Dendritic cell treated with granulocyte-macrophage colony-stimulating factor and Interleukin-4, amounts not matched to agents 40 ng/mL and 50 ng/mL, for 4 days (primary cell): ENCODE measurements around the gene FAM110A.
A peak's percentile ranks its signal among the peaks of the same experiment; 100 is the strongest.
"Not testable (repeated sequence)": the region's sequence is repeated elsewhere in the genome, so short reads cannot be mapped to it uniquely, and the experiment has no call there.

Experiments used
- H3K27ac Mint-ChIP-seq: one replicate; pipeline ENCODE4 v1.8.0; 2022; ENCODE audit warnings: mild to moderate bottlenecking, mixed read lengths
- H3K27me3 Mint-ChIP-seq: one replicate; pipeline ENCODE4 v1.8.0; 2022; ENCODE audit warnings: mild to moderate bottlenecking, mixed read lengths
- H3K36me3 Mint-ChIP-seq: one replicate; pipeline ENCODE4 v1.8.0; 2022; ENCODE audit warnings: low read depth, mixed read lengths
- H3K4me1 Mint-ChIP-seq: one replicate; pipeline ENCODE4 v1.8.0; 2022; ENCODE audit warnings: low read depth, mixed read lengths
- H3K4me3 Mint-ChIP-seq: one replicate; pipeline ENCODE4 v1.8.0; 2022; ENCODE audit warnings: mild to moderate bottlenecking, moderate library complexity, mixed read lengths
- H3K9me3 Mint-ChIP-seq: one replicate; pipeline ENCODE4 v1.8.0; 2022; ENCODE audit warnings: mixed read lengths
- intact Hi-C: fragments of 100-400 bp; cut with micrococcal nuclease; formaldehyde crosslinking; loops from one replicate; pipeline ENCODE4 v1.15.0; 2022

The FAM110A gene

DNA sequence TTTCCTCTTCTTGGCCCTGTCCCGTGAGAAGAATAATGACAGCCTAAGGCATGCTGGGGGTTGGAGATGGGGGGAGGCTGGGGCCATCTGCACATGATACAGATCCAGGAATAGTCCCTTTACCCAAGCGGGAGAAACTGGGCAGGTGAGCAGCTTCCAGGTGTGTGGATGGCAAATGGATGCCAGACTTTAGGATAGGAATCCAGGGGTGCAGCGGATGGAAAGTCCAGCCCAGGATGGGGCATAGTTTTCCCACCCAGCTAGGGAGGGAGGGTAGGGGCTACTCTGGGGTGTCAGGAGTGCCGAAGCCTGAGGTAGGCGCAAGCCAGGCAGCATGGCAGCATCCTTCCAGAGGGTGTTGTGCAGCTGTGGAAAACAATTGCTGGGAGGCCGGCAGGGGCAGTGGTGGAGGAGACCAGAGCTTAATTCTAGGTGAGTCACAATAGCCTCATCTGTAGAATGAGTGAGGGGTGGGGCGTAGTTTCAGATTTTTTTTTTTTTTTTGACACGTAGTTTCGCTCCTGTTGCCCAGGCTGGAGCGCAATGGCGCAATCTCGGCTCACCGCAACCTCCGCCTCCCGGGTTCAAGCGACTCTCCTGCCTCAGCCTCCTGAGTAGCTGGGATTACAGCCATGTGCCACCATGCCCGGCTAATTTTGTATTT lies 15.4 kb upstream of the FAM110A start:
- no peak overlapping the region for H3K4me3 Mint-ChIP-seq
- no peak overlapping the region for H3K27ac Mint-ChIP-seq
- H3K27me3 Mint-ChIP-seq, result peaks cover 22% of the 10 kb centered on the region
- H3K36me3 Mint-ChIP-seq, result no peaks in the 10 kb centered on the region
- H3K9me3 Mint-ChIP-seq, result no peaks in the 10 kb centered on the region
- intact Hi-C loops, result loop anchor here (5.0 to 10.0 kb wide), 2 partner anchors 154 to 387 kb away; partner anchors contain the start of gene C20orf202
- H3K4me1 Mint-ChIP-seq, result peaks cover 8% of the 10 kb centered on the region

DNA sequence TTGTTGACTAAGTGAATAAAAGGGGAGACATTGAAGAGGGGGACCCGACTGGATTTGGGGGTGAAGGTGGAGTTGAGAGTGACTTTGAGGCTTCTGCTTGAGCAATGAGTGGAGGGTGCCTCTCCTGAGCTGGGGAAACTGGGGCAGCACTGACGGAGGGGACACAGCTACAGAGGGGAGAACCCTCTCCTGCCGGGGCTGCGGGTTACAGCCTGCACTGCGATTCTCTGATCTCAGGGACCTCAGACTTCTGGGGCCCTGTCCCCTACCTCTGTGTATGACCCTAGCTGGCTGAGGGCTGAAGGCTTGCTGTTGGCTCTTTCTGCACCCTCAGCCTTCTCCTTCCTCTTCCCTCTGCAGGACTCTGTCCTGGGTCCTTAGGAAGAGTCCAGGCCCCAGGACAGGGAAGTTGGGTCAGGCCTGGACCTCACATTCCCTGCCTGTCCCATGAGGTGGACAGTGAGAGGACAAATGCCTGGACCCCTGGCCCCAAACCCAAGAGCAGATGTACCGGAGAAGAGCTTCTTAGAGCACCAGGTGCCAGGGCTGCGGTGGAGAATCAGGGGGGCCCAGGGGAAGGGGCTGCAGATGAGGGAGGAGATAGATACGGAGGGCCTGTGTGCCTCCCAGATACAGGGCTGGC lies 13.7 kb upstream of the FAM110A start:
- Mint-ChIP-seq H3K27me3 (peaks cover 22% of the 10 kb centered on the region), H3K4me1 (peaks cover 8% of the 10 kb centered on the region), H3K9me3 (no peaks in the 10 kb centered on the region), H3K27ac (no peak overlapping the region), H3K36me3 (no peaks in the 10 kb centered on the region), H3K4me3 (no peak overlapping the region)
- intact Hi-C loops, result loop anchor here (5.0 to 10.0 kb wide), 2 partner anchors 152 to 385 kb away; partner anchors contain the start of gene C20orf202

DNA sequence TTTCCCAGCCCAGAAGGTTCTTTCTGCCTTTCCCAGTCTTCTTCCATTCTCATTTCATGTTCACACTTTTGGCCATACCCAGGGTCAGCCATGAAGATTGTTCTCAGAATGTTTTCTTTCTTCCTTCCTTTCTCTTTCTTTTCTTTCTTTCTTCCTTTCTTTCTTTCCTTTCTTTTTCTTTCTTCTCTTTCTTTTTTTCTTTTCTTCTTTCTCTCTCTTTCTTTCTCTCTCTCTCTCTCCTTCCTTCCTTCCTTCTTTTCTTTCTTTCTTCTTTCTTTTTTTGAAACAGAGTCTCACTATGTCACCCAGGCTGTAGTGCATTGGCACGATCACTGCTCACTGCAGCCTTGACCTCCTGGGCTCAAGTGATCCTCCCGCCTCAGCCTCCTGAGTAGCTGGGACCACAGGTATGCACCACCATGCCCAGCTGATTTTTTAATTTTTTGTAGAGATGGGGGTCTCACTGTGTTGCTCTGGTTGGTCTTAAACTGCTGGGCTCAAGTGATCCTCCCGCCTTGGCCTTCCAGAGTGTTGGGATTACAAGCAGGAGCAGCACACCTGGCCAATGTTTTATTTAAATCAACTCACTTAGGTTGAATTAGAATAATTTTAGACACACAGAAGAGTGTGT lies 13.1 kb upstream of the FAM110A start:
- no peak overlapping the region for H3K4me3 Mint-ChIP-seq
- H3K36me3 Mint-ChIP-seq, result no peaks in the 10 kb centered on the region
- H3K4me1 Mint-ChIP-seq, result peaks cover 8% of the 10 kb centered on the region
- intact Hi-C loops, result no loop called here
- H3K27me3 Mint-ChIP-seq, result peaks cover 22% of the 10 kb centered on the region
- no peaks in the 10 kb centered on the region for H3K9me3 Mint-ChIP-seq
- no peak overlapping the region for H3K27ac Mint-ChIP-seq

DNA sequence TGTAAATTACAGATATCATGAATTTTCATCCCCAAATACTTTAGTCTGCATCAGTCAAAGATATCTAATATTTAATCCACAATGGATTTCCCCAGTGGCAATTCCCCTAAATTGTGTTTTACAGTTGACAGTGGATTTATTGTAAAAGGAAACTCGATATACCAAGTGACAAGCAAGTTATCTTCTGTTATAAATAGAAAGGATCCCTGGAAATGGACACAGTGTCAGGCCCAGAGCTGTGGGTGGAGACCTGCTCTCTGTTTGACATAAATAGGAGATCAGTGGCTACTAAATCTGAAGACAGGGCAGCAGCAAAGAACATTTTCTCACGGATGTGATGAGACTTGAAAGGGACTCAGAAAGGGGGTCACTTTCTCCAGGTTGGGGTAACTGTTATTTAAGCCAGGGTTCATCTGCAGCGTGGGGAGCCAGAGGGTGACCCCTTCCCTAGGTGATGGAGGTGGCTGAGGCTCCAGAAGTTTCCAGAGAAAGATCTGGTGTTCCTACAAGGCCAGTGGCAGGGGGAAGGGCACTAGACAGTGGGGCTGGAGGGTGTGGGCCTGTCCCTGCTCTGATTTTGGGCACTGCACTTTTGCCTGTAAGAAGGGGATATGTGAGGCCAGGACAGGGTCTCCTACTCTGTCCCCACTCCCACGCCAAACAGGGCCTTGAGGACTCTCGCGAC lies 12.3 kb upstream of the FAM110A start:
- peaks cover 21% of the 10 kb centered on the region for H3K27me3 Mint-ChIP-seq
- no peak overlapping the region for H3K27ac Mint-ChIP-seq
- intact Hi-C loops, result no loop called here
- H3K4me1 Mint-ChIP-seq, result peaks cover 14% of the 10 kb centered on the region
- H3K4me3 Mint-ChIP-seq, result no peak overlapping the region
- no peaks in the 10 kb centered on the region for H3K9me3 Mint-ChIP-seq
- H3K36me3 Mint-ChIP-seq, result no peaks in the 10 kb centered on the region

DNA sequence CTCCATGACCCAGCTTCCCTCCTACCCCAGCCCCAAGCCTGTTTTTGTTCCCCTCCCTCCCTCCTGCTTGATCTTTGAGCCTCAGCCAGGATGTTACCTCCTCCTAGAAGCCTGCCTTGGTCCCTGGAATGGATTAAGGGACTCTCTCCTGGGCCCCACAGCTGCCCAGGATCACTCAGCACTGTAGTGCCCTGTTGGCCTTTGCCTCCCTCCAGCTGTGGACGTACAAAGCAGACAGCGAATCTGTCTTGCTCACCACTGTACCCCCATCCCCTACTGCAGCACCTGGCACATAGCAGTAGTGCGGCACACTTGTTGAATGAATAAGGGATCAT lies 11.8 kb upstream of the FAM110A start:
- Mint-ChIP-seq H3K27me3 (peaks cover 20% of the 10 kb centered on the region), H3K4me1 (peaks cover 14% of the 10 kb centered on the region), H3K4me3 (no peak overlapping the region), H3K9me3 (no peaks in the 10 kb centered on the region), H3K36me3 (no peaks in the 10 kb centered on the region), H3K27ac (no peak overlapping the region)
- intact Hi-C loops, result no loop called here

DNA sequence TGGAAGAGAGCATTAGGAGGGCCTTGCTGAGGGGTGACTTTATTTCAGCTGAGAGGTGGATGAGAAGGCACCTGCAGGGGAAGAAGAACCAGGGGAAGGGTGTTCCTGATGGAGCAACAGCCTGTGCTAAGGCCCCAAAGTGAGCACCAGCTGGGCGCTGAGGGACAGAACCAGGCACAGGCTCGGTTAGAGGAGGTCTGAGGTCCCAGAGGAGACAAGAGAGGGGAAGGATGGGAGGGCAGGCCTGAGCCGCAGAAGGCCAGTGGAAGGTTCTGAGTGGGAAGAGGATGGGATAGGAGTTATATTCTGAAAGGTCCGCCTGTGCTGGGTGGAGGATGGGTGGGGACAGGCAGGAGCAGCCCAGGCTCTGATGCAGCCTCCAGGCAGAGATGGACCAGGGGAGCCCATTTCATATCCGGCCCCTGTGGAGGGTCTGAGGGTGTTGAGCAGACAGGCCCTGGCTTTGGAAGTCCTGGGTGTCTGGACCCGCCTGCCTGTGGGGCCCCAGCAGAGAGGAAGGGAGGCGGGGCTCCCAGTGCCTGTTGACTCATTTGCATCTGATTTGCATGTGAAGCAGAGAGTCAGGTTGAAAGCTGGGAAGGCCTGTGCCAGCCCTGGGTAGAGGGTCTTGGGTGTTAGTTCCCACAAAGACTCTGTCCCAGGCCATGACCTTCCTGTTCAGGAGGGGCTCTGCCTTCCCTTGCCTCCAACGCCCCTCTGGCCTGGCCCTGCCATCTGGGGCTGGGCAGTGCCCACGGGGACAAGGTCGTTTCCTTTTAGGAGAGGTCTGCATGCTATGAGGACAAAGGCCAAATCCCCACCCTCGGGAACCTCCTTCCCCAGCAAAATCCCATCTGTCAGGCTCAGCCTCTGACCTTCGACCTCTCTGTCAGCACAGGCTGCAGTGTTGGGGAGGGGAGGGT lies 10.6 kb upstream of the FAM110A start:
- no peak overlapping the region for H3K27ac Mint-ChIP-seq
- no peaks in the 10 kb centered on the region for H3K9me3 Mint-ChIP-seq
- no peaks in the 10 kb centered on the region for H3K36me3 Mint-ChIP-seq
- intact Hi-C loops, result no loop called here
- peaks cover 14% of the 10 kb centered on the region for H3K4me1 Mint-ChIP-seq
- H3K4me3 Mint-ChIP-seq, result no peak overlapping the region
- H3K27me3 Mint-ChIP-seq, result peaks cover 13% of the 10 kb centered on the region

DNA sequence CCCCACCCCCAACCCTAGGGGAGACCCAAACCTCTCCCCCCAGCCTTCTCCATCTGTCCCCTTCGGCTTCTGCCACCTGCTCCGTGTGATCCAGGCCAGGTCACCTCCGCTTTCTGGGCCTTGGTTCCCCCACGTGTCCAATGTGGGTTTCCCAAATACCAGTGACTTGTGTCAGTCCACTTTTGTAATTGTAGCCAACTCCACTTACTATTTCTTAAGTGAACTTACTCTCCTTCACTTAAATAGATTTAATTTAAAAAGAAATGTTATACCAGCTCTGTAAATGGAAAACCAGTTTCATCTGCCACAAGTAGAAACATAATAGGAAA lies 10.0 kb upstream of the FAM110A start:
- H3K9me3 Mint-ChIP-seq, result no peaks in the 10 kb centered on the region
- H3K27ac Mint-ChIP-seq, result no peak overlapping the region
- H3K4me3 Mint-ChIP-seq, result no peak overlapping the region
- intact Hi-C loops, result no loop called here
- H3K27me3 Mint-ChIP-seq, result peaks cover 13% of the 10 kb centered on the region
- H3K36me3 Mint-ChIP-seq, result no peaks in the 10 kb centered on the region
- peaks cover 14% of the 10 kb centered on the region for H3K4me1 Mint-ChIP-seq

DNA sequence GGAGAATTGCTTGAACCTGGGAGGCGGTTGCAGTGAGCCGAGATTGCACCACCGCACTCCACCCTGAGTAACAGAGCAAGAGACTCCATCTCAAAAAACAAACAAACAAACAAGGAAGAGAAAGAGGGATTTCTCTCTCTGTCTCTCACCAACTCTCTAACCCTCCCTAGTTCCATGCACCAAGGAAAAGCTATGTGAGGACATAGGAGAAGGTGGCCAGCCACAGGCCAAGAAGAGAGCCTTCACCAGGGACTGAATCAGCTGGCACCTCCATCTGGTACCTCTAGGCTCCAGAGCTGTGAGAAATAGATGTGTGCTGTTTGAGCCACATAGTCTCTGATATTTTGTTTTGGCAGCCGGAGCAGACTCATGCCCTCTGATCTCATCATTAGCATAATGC lies 9.0 kb upstream of the FAM110A start:
- Mint-ChIP-seq H3K9me3 (no peaks in the 10 kb centered on the region), H3K36me3 (no peaks in the 10 kb centered on the region), H3K27ac (no peak overlapping the region), H3K4me3 (no peak overlapping the region), H3K27me3 (peaks cover 11% of the 10 kb centered on the region), H3K4me1 (peaks cover 21% of the 10 kb centered on the region)
- intact Hi-C loops, result no loop called here

DNA sequence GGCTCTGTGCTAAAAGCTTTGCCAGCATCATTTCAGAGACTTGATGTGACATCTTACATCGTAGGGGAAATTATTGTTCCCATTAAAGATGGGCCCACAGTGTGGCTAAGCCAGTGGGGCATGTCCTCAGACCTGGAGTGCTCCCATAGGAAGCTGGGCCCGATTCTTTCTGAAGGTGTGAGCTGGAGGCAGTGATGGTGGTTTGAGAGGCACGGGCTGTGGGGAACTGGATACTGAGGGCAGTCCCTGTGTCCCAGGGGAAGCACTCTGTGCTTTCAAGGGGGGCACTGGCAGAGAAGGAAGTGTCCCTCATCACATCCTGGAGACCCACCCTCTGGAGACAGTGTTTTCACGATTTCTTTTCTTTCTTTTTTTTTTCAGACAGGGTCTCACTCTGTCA lies 8.6 kb upstream of the FAM110A start:
- intact Hi-C loops, result no loop called here
- Mint-ChIP-seq H3K4me1 (peaks cover 21% of the 10 kb centered on the region), H3K27me3 (peaks cover 7% of the 10 kb centered on the region), H3K36me3 (no peaks in the 10 kb centered on the region), H3K4me3 (no peak overlapping the region), H3K9me3 (no peaks in the 10 kb centered on the region), H3K27ac (no peak overlapping the region)

DNA sequence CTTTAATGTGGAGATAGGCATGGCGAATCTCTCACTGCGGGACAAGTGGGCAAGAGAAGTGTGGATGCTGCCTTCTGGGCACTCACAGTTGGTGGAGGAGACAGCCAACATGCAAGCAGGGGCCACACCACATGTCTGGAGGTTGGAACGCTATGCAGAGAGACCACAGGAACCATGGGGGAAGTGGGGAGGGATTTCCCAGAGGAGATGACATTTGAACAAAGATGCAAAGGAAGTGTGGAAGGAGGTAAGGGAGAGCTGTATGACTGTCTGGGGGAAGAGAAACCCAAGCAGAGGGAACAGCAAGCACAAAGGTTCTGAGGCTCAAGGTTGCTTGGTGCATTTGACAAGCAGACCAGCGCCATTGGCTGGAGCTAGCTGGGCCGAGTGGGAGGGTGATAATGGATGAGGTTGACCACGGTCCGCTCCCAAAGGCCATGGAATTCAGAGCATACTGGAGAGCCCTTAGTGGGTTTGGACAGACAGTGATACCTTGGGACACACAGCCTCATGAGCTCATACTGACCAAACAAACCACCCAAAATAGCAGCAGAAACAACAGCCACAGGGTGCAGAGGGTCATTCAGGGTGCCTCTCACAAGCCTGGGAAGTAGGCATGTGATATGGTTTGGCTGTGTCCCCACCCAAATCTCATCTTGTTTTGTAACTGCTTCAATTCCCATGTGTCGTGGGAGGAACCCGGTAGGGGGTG lies 7.6 kb upstream of the FAM110A start:
- intact Hi-C loops, result no loop called here
- Mint-ChIP-seq H3K4me1 (peaks cover 21% of the 10 kb centered on the region), H3K27ac (no peak overlapping the region), H3K36me3 (no peaks in the 10 kb centered on the region), H3K4me3 (no peak overlapping the region), H3K27me3 (peaks cover 3% of the 10 kb centered on the region), H3K9me3 (no peaks in the 10 kb centered on the region)

DNA sequence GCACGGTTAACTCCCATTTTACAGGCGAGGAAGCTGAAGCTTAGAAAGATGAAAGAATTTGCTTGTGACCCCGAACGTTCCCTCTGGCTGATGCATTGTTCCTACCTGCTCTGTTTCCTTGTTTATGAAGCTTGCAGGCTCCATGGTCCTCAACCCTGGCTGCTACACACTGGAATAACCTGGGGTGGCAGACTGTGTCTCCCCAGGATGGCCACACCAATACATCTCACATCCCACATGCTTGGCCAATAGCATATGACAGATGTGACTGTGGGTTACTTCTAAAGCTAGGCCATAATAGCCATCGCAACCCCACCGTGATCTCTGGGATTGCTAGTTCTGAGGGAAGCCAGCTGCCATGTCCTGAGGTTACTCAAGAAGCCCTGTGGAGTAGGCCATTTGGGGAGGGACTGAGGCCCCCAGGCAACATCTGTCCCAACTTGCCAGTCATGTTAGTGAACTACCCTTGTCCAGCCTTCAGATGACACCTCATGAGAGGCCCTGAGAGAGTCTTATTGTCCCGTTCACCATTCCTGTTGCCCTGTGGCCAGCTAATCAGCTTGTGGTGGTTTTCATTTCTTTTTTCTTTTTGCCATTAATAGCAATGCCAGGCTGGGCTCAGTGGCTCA lies 6.7 kb upstream of the FAM110A start:
- intact Hi-C loops, result no loop called here
- Mint-ChIP-seq H3K27me3 (peaks cover 3% of the 10 kb centered on the region), H3K4me1 (peaks cover 21% of the 10 kb centered on the region), H3K4me3 (no peak overlapping the region), H3K9me3 (no peaks in the 10 kb centered on the region), H3K27ac (no peak overlapping the region), H3K36me3 (no peaks in the 10 kb centered on the region)

DNA sequence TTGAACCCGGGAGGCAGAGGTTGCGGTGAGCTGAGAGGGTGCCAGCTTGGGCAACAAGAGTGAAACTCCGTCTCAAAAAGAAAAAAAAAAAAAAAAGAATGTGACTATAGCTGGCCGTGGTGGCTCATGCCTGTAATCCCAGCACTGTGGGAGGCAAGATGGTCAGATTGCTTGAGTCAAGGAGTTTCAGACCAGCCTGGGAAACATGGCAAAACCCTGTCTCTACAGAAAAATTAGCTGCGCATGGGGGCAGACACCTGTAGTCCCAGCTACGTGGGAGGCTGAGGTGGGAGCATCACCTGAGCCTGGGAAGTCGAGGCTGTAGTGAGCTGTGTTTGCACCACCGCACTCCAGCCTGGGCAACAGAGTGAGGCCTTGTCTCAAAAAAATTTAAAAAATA lies 5.5 kb upstream of the FAM110A start:
- H3K4me3 Mint-ChIP-seq, H3K9me3 Mint-ChIP-seq, H3K36me3 Mint-ChIP-seq, H3K27ac Mint-ChIP-seq, H3K27me3 Mint-ChIP-seq, intact Hi-C loops: not testable (repeated sequence)
- peaks cover 22% of the 10 kb centered on the region for H3K4me1 Mint-ChIP-seq

DNA sequence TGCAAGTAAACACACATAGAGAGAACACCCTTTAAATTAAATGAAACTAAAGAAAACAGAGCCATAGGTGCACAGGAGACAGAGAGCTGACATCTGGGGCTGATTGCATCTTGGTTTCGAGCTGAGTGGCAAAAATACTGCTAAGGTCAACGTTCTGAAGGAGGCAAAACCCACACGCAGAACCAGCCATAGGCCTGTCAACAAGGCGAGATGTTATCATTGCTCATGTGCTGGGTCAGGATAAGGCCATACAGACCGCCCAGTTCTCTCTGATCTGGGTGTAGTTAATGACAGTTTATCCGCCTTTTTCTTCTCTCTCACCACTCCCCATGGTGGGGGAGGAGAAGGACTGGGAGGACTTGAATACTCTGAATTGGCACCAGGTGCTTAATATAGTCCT lies 4.5 kb upstream of the FAM110A start:
- H3K4me1 Mint-ChIP-seq, result peaks cover 28% of the 10 kb centered on the region
- H3K27ac Mint-ChIP-seq, result peak overlapping the region; percentile 64
- intact Hi-C loops, result no loop called here
- peaks cover 6% of the 10 kb centered on the region for H3K36me3 Mint-ChIP-seq
- H3K4me3 Mint-ChIP-seq, result no peak overlapping the region
- H3K9me3 Mint-ChIP-seq, result no peaks in the 10 kb centered on the region
- no peaks in the 10 kb centered on the region for H3K27me3 Mint-ChIP-seq
